Hepatocyte (in vitro differentiated cells): ENCODE measurements around the gene HEPACAM. TPM values are rescaled to one million over a fixed set of nuclear protein-coding genes. Genes with fewer than 3 reads are reported as not detected.

ENCODE experiments used
- DNase-seq: peaks from one replicate; pipeline ENCODE4 v3.0.0-alpha.2; 2016; ENCODE audit warnings: low spot score
- H2AFZ ChIP-seq: fragments of 200-600 bp; sonication (generic); 2 replicates; pipeline ENCODE4 v1.6.0; 2016; ENCODE audit warnings: antibody characterized with exemption, mild to moderate bottlenecking
- H3K27ac ChIP-seq: fragments of 200-600 bp; sonication (generic); 2 replicates; pipeline ENCODE4 v1.5.1; 2016; ENCODE audit warnings: mild to moderate bottlenecking
- H3K27me3 ChIP-seq: fragments of 200-600 bp; sonication (generic); 2 replicates; pipeline ENCODE4 v1.6.1; 2016
- H3K36me3 ChIP-seq: fragments of 200-600 bp; sonication (generic); replicated peaks from 2 replicates; pipeline ENCODE4 v1.5.1; 2016; ENCODE audit warnings: low read depth; ENCODE audit not compliant: insufficient read depth
- H3K4me1 ChIP-seq: fragments of 200-600 bp; sonication (generic); 2 replicates; pipeline ENCODE4 v1.5.1; 2016; ENCODE audit warnings: mild to moderate bottlenecking, moderate library complexity; ENCODE audit not compliant: insufficient read depth
- H3K4me2 ChIP-seq: fragments of 200-600 bp; sonication (generic); 2 replicates; pipeline ENCODE4 v1.6.0; 2016
- H3K4me3 ChIP-seq: fragments of 200-600 bp; sonication (generic); 2 replicates; pipeline ENCODE4 v1.5.1; 2016; ENCODE audit warnings: mild to moderate bottlenecking
- H3K79me2 ChIP-seq: fragments of 200-600 bp; sonication (generic); 2 replicates; pipeline ENCODE4 v1.6.0; 2017; ENCODE audit warnings: mild to moderate bottlenecking
- H3K9me2 ChIP-seq: fragments of 200-600 bp; sonication (generic); replicated peaks from 2 replicates; pipeline ENCODE4 v1.6.0; 2017; ENCODE audit warnings: mild to moderate bottlenecking; ENCODE audit not compliant: insufficient read depth
- H3K9me3 ChIP-seq: fragments of 200-600 bp; sonication (generic); 2 replicates; pipeline ENCODE4 v1.5.1; 2016; ENCODE audit warnings: low read depth, mild to moderate bottlenecking
- H4K20me1 ChIP-seq: fragments of 200-600 bp; sonication (generic); 2 replicates; pipeline ENCODE4 v1.6.0; 2016; ENCODE audit warnings: mild to moderate bottlenecking; ENCODE audit not compliant: insufficient read depth, poor library complexity, severe bottlenecking
- CTCF ChIP-seq: fragments of 200-600 bp; sonication (generic); IDR thresholded peaks from 2 replicates; pipeline ENCODE4 v1.5.1; 2016; ENCODE audit warnings: antibody characterized with exemption, mild to moderate bottlenecking; ENCODE audit not compliant: poor library complexity
- EZH2 ChIP-seq: fragments of 200-600 bp; sonication (generic); IDR thresholded peaks from 2 replicates; pipeline ENCODE4 v1.6.1; 2016; ENCODE audit warnings: antibody characterized with exemption, mild to moderate bottlenecking, borderline replicate concordance
- EZH2phosphoT487 ChIP-seq: fragments of 200-600 bp; sonication (generic); IDR thresholded peaks from one replicate; pipeline ENCODE4 v1.6.1; 2018; ENCODE audit warnings: antibody characterized with exemption, mild to moderate bottlenecking, low read depth, moderate library complexity; ENCODE audit not compliant: unreplicated experiment, severe bottlenecking
- whole genome bisulfite sequencing: methylation state at CpG from one replicate; pipeline ENCODE4 v1.1.6; 2016; ENCODE audit warnings: low lambda C conversion rate; ENCODE audit errors: missing lambda C conversion rate; 5-methylcytosine and 5-hydroxymethylcytosine counted together
- polyA plus RNA-seq: library from polyadenylated mRNA; unstranded; fragments of >200 nt; fragmentation: Nextera tagmentation; extraction: Ambion mirVana; gene quantifications from 2 replicates; pipeline ENCODE4 v1.2.1, GENCODE V29; 2016
- total RNA-seq: library from RNA; depleted of rRNA; stranded (reverse); fragments of >200 nt; gene quantifications from 2 replicates; pipeline ENCODE4 v1.2.3, GENCODE V29; 2014

HEPACAM gene
- total and polyA plus RNA-seq, 2 experiments from 2014 or later = 0.07 TPM; not detected in 1

DNA sequence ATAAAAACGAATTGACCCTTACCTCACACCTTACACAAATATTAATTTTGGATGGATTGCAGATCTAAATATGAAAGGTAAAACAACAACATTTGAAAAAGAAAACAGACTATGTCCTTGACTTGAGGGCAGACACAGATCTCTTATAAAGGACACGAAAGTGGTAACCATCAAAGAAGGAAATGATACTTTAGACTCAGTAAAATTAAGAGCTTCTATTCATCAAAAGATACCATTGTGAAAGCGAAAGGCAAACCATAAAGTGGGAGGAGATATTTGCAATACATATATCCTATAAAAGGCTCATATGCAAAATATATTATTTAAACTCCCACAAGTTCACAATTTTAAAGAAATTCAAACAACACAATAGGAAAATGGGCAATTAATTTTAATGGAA lies 5.0 kb downstream of the HEPACAM start:
- H3K4me1 ChIP-seq = no peaks in the 10 kb centered on the region
- no peak for TF ChIP-seq EZH2phosphoT487
- TF ChIP-seq CTCF = no peak
- TF ChIP-seq EZH2 = no peak
- H3K4me2 ChIP-seq = no peak overlapping the region
- no peaks in the 10 kb centered on the region for H3K9me3 ChIP-seq
- 77% methylated on average over 3 of the region's 3 CpGs for WGBS
- H3K27ac ChIP-seq = no peak overlapping the region
- H3K27me3 ChIP-seq = no peaks in the 10 kb centered on the region
- H3K79me2 ChIP-seq = no peaks in the 10 kb centered on the region
- H4K20me1 ChIP-seq = no peaks in the 10 kb centered on the region
- no peaks in the 10 kb centered on the region for H3K9me2 ChIP-seq
- no peak for DNase-seq
- no peak overlapping the region for H2AFZ ChIP-seq
- no peaks in the 10 kb centered on the region for H3K36me3 ChIP-seq
- no peak overlapping the region for H3K4me3 ChIP-seq

DNA sequence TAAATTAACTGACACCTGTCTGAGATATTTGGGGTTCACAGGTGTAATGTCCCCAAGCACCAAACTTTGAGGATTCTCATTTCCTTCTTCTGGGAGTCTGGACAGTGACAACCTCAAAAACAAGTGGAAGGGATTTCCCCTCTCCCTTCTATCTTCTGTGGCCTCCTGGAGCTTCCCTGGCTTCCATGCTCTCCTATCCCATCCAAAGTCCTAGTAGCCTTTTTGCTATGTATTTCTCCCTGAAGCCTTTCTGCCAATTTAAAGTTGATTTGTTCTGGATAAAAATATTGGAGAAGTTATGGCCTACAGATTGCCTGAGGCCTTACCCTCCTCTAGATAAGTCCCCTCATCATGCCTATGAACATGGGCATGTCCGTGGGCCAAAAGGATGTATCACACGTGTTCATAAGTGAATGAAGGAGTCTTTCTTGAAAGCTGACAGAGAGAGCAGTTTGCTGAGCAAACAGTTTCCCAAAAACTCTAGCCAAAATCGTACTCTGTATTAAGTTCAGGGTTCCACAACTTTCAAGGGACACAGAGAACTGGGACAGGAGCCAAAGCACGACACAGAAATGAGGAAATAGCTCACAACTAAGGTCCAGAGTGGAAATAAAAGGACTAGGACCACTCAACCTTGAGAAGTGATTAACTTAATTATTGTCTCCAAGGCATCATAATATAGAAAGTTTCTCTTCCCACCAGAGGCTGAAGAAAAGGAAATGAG lies 6.7 kb downstream of the HEPACAM start:
- Histone ChIP-seq H3K9me3 (no peaks in the 10 kb centered on the region), H4K20me1 (no peaks in the 10 kb centered on the region), H3K36me3 (no peaks in the 10 kb centered on the region), H3K4me2 (no peak overlapping the region), H3K4me1 (no peaks in the 10 kb centered on the region), H2AFZ (no peak overlapping the region), H3K9me2 (no peaks in the 10 kb centered on the region), H3K4me3 (no peak overlapping the region), H3K27me3 (no peaks in the 10 kb centered on the region), H3K27ac (no peak overlapping the region), H3K79me2 (no peaks in the 10 kb centered on the region)
- WGBS = 63% methylated on average over 4 of the region's 4 CpGs
- TF ChIP-seq EZH2phosphoT487 (no peak), CTCF (no peak), EZH2 (no peak)
- DNase-seq = no peak

DNA sequence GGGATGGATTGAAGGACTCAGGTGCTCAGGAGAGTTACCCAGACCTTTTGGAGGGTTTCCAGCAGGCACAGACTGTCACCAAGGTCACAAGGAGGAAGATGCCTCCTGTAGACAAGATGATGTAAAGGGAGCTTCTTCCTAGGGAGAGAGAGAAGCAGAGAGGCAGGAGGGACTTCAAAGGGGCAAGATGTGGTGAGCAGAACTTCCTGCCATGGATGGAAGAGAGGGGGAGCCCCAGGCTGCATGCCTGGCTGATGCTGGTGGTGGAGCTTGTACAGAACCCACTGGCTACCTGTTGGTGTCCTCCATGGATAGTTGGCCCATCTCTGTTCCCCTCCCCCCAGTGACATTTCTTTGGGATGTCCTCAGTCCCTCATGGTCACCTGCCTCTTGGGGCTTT lies 12.6 kb downstream of the HEPACAM start:
- no peaks in the 10 kb centered on the region for H3K79me2 ChIP-seq
- no peak overlapping the region for H2AFZ ChIP-seq
- peaks cover 6% of the 10 kb centered on the region for H3K27me3 ChIP-seq

More for the DNA sequence above, 12.6 kb downstream of the HEPACAM start:
- no peaks in the 10 kb centered on the region for H4K20me1 ChIP-seq
- H3K36me3 ChIP-seq = no peaks in the 10 kb centered on the region
- no peak overlapping the region for H3K4me2 ChIP-seq
- no peak for DNase-seq
- no peak for TF ChIP-seq CTCF
- H3K4me1 ChIP-seq = no peaks in the 10 kb centered on the region
- H3K4me3 ChIP-seq = no peak overlapping the region
- H3K9me2 ChIP-seq = no peaks in the 10 kb centered on the region
- no peak overlapping the region for H3K27ac ChIP-seq
- no peaks in the 10 kb centered on the region for H3K9me3 ChIP-seq
